KMS-11 (cell line): ENCODE results near the gene DIS3L2.

Experiments used
- H2AFZ ChIP-seq: fragments of 200-600 bp; sonication (generic); 2 replicates; pipeline ENCODE4 v1.6.1; 2016; ENCODE audit warnings: antibody characterized with exemption, mixed run types, low read depth
- H3K27ac ChIP-seq: fragments of 200-600 bp; sonication (generic); 2 replicates; pipeline ENCODE4 v1.6.1; 2016; ENCODE audit warnings: mild to moderate bottlenecking, mixed run types
- H3K27me3 ChIP-seq: fragments of 200-600 bp; sonication (generic); 2 replicates; pipeline ENCODE4 v1.6.1; 2017; ENCODE audit warnings: mild to moderate bottlenecking, low read depth, mixed run types, moderate library complexity; ENCODE audit not compliant: insufficient read depth
- H3K36me3 ChIP-seq: fragments of 200-600 bp; sonication (generic); 2 replicates; pipeline ENCODE4 v1.6.1; 2017; ENCODE audit warnings: mild to moderate bottlenecking, mixed run types; ENCODE audit not compliant: insufficient read depth
- H3K4me1 ChIP-seq: fragments of 200-600 bp; sonication (generic); 2 replicates; pipeline ENCODE4 v1.6.1; 2016; ENCODE audit warnings: mild to moderate bottlenecking, low read depth, mixed run types; ENCODE audit not compliant: poor library complexity, severe bottlenecking
- H3K4me2 ChIP-seq: fragments of 200-600 bp; sonication (generic); 2 replicates; pipeline ENCODE4 v1.7.0; 2016; ENCODE audit warnings: mild to moderate bottlenecking, mixed run types
- H3K4me3 ChIP-seq: fragments of 200-600 bp; sonication (generic); IDR thresholded peaks from 2 replicates; pipeline ENCODE4 v1.6.1; 2017; ENCODE audit warnings: low read depth, low read length, mixed read lengths; ENCODE audit not compliant: insufficient read depth
- H3K79me2 ChIP-seq: fragments of 200-600 bp; sonication (generic); 2 replicates; pipeline ENCODE4 v1.6.1; 2016; ENCODE audit warnings: low read depth, mixed run types; ENCODE audit not compliant: insufficient read depth
- H3K9ac ChIP-seq: fragments of 200-600 bp; sonication (generic); 2 replicates; pipeline ENCODE4 v1.6.1; 2016; ENCODE audit warnings: mild to moderate bottlenecking, mixed run types
- H4K20me1 ChIP-seq: fragments of 200-600 bp; sonication (generic); 2 replicates; pipeline ENCODE4 v1.6.1; 2016; ENCODE audit warnings: mild to moderate bottlenecking, mixed run types; ENCODE audit not compliant: insufficient read depth
- CTCF ChIP-seq: fragments of 200-600 bp; sonication (generic); conservative IDR thresholded peaks from 2 replicates; pipeline ENCODE4 v1.6.1; 2017; ENCODE audit warnings: low read depth, mild to moderate bottlenecking, antibody characterized with exemption, low read length, moderate library complexity, mixed read lengths

The DIS3L2 gene

GRCh38 chr2:232229911-232230310, 268.4 kb downstream of the DIS3L2 start:
- H3K4me1 ChIP-seq = no peaks in the 10 kb centered on the region
- H2AFZ ChIP-seq = no peak overlapping the region
- H3K27ac ChIP-seq = no peak overlapping the region
- no peaks in the 10 kb centered on the region for H4K20me1 ChIP-seq
- no peaks in the 10 kb centered on the region for H3K36me3 ChIP-seq
- no peak for TF ChIP-seq CTCF
- H3K79me2 ChIP-seq = no peaks in the 10 kb centered on the region
- H3K4me3 ChIP-seq = no peak overlapping the region
- H3K9ac ChIP-seq = no peak overlapping the region
- no peak overlapping the region for H3K4me2 ChIP-seq
- no peaks in the 10 kb centered on the region for H3K27me3 ChIP-seq

- no peak overlapping the region for H3K9ac ChIP-seq
- H3K4me1 ChIP-seq = peaks cover 6% of the 10 kb centered on the region
- no peak overlapping the region for H3K27ac ChIP-seq
- H3K79me2 ChIP-seq = no peaks in the 10 kb centered on the region
- no peak overlapping the region for H3K4me2 ChIP-seq
- peak; percentile 43 for TF ChIP-seq CTCF
- no peak overlapping the region for H3K4me3 ChIP-seq
- H3K36me3 ChIP-seq = no peaks in the 10 kb centered on the region
- no peak overlapping the region for H2AFZ ChIP-seq
- no peaks in the 10 kb centered on the region for H3K27me3 ChIP-seq
- no peaks in the 10 kb centered on the region for H4K20me1 ChIP-seq
These were observed 269.0 kb downstream of the DIS3L2 start for GRCh38 chr2:232230560-232230959.

- no peak overlapping the region for H3K27ac ChIP-seq
- no peak overlapping the region for H3K9ac ChIP-seq
- H3K4me2 ChIP-seq = no peak overlapping the region
- H3K4me1 ChIP-seq = peaks cover 16% of the 10 kb centered on the region
- H2AFZ ChIP-seq = no peak overlapping the region
- TF ChIP-seq CTCF = no peak
- no peak overlapping the region for H3K4me3 ChIP-seq
- H3K79me2 ChIP-seq = no peaks in the 10 kb centered on the region
- H3K36me3 ChIP-seq = no peaks in the 10 kb centered on the region
- H3K27me3 ChIP-seq = no peaks in the 10 kb centered on the region
- no peaks in the 10 kb centered on the region for H4K20me1 ChIP-seq
These were observed 270.0 kb downstream of the DIS3L2 start for GRCh38 chr2:232231554-232231953.

- Histone ChIP-seq H3K36me3 (no peaks in the 10 kb centered on the region), H4K20me1 (no peaks in the 10 kb centered on the region), H3K9ac (no peak overlapping the region), H3K4me3 (no peak overlapping the region), H2AFZ (no peak overlapping the region), H3K79me2 (no peaks in the 10 kb centered on the region), H3K4me2 (no peak overlapping the region), H3K27me3 (no peaks in the 10 kb centered on the region), H3K27ac (no peak overlapping the region), H3K4me1 (peaks cover 19% of the 10 kb centered on the region)
- TF ChIP-seq CTCF = no peak
These were observed 271.4 kb downstream of the DIS3L2 start for GRCh38 chr2:232232915-232233314.
